A549 (cell line): Measurements from ENCODE around the gene CRYGN.

Experiments used
- FOXS1 ChIP-seq: fragments of 250-450 bp; sonication (Bioruptor Pico); IDR thresholded peaks from 2 replicates; pipeline ENCODE4 v1.5.0; 2020; ENCODE audit warnings: mild to moderate bottlenecking, moderate library complexity
- MAZ ChIP-seq: fragments of 150-350 bp; IDR thresholded peaks from 2 replicates; pipeline ENCODE4 v1.6.1; 2014; ENCODE audit warnings: antibody characterized with exemption, low read depth, low read length, borderline replicate concordance
- MYC ChIP-seq: IDR thresholded peaks from 2 replicates; pipeline ENCODE4 v1.6.1; 2012; ENCODE audit warnings: mild to moderate bottlenecking, inconsistent platforms, low read length, improper control_type of control experiment, borderline replicate concordance
- POLR2A ChIP-seq: IDR thresholded peaks from 2 replicates; pipeline ENCODE4 v1.6.1; 2012; ENCODE audit warnings: mild to moderate bottlenecking, low read length
- ZNF302 ChIP-seq: fragments of 250-450 bp; sonication (Bioruptor Pico); IDR thresholded peaks from 2 replicates; pipeline ENCODE4 v1.9.0; 2021; ENCODE audit warnings: inconsistent platforms, mild to moderate bottlenecking, moderate library complexity
- TF ChIP-seq, protein P1 (sequence below): fragments of >200 bp; sonication (Bioruptor Twin); formaldehyde crosslinking; IDR thresholded peaks from 3 replicates; pipeline ENCODE4 v1.5.1; 2016

DNA sequence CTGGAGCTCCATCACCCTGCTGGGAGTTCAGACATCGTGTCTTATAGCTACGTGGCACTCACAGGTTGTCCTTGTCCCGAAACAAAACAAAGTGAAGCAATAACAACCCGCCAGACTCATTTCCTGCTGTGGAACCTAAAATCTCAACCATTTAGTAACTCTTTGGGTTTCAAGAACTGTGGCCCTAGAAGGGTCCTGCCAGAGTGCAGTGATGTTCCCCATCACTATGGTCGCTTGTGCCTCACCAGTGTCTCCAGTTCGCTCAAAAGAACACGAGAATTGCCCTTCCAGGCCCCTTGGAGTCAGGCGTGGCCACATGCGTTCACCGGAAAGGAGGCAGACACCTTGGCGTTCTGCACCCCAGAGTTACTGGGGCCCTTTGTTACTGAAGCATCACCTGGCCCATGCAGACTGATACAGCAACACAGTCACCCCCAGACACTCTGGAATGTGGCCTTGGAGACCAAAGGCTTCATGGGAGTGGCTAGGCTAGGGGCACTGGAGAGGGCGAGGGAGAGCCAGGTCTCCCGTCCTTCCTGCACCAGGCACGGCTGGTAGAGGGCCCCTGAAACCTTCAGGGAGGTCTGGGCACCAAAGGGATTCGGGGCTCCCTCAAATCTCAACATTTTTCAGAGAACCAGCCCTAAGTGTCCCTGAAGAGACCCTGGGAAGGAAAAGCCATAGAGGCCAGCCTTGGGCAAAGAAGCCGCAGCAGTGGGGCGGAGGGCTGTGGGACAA lies 908 bp downstream of the CRYGN start:
- TF ChIP-seq MYC (no peak), MAZ (no peak), ZNF302 (no peak), POLR2A (no peak), FOXS1 (CRISPR knock-in tag) (no peak)
- TF ChIP-seq, protein P1, sequence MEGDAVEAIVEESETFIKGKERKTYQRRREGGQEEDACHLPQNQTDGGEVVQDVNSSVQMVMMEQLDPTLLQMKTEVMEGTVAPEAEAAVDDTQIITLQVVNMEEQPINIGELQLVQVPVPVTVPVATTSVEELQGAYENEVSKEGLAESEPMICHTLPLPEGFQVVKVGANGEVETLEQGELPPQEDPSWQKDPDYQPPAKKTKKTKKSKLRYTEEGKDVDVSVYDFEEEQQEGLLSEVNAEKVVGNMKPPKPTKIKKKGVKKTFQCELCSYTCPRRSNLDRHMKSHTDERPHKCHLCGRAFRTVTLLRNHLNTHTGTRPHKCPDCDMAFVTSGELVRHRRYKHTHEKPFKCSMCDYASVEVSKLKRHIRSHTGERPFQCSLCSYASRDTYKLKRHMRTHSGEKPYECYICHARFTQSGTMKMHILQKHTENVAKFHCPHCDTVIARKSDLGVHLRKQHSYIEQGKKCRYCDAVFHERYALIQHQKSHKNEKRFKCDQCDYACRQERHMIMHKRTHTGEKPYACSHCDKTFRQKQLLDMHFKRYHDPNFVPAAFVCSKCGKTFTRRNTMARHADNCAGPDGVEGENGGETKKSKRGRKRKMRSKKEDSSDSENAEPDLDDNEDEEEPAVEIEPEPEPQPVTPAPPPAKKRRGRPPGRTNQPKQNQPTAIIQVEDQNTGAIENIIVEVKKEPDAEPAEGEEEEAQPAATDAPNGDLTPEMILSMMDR: no peak
